ENCODE measurements around the gene SLC26A8. TPM values are rescaled to one million over a fixed set of nuclear protein-coding genes. Genes with fewer than 3 reads are reported as not detected.

SLC26A8 gene
- total and polyA plus RNA-seq, 4 donors: 0.03 to 0.33 (median 0.18) TPM

DNA sequence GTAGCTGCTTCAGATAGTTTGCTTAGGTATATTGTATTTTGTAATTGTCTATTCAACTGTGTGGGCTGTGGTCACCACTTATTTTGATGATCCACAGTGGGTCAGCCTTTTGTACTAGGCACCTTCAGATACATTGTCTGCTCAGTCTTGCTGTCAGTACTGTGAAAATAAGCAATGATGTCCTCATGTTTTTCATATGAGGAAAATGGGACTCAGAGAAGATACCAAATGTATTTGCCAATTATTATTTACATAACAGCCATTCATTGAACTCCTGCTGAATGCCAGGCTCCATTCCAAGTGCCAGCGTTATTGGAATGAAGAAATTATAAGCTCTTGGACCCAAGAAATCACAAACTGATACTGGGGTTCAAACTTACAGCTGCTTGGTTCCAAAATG, 31.7 kb upstream of the SLC26A8 start:
- TF ChIP-seq, protein P1, sequence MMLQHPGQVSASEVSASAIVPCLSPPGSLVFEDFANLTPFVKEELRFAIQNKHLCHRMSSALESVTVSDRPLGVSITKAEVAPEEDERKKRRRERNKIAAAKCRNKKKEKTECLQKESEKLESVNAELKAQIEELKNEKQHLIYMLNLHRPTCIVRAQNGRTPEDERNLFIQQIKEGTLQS (IDR thresholded peaks at IDR 0.05): no peak
- no peak for TF ChIP-seq SP1 (IDR thresholded peaks at IDR 0.05)
- TF ChIP-seq EGR1 (IDR thresholded peaks at IDR 0.05; ENCODE audit: low read depth in 2 of 2): no peak
- TF ChIP-seq HNF4A (conservative IDR thresholded peaks at IDR 0.05): peak; percentile 37 to 58
- TF ChIP-seq RAD21 (IDR thresholded peaks at IDR 0.05): no peak
- no peak for TF ChIP-seq NR2F2 (IDR thresholded peaks at IDR 0.05)
- no peak for TF ChIP-seq GABPA (IDR thresholded peaks at IDR 0.05 in 1 of 2, conservative IDR thresholded peaks at IDR 0.05 in 1 of 2)
- TF ChIP-seq, protein P2, sequence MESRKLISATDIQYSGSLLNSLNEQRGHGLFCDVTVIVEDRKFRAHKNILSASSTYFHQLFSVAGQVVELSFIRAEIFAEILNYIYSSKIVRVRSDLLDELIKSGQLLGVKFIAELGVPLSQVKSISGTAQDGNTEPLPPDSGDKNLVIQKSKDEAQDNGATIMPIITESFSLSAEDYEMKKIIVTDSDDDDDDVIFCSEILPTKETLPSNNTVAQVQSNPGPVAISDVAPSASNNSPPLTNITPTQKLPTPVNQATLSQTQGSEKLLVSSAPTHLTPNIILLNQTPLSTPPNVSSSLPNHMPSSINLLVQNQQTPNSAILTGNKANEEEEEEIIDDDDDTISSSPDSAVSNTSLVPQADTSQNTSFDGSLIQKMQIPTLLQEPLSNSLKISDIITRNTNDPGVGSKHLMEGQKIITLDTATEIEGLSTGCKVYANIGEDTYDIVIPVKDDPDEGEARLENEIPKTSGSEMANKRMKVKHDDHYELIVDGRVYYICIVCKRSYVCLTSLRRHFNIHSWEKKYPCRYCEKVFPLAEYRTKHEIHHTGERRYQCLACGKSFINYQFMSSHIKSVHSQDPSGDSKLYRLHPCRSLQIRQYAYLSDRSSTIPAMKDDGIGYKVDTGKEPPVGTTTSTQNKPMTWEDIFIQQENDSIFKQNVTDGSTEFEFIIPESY (IDR thresholded peaks at IDR 0.05): no peak
- TF ChIP-seq, protein P3, sequence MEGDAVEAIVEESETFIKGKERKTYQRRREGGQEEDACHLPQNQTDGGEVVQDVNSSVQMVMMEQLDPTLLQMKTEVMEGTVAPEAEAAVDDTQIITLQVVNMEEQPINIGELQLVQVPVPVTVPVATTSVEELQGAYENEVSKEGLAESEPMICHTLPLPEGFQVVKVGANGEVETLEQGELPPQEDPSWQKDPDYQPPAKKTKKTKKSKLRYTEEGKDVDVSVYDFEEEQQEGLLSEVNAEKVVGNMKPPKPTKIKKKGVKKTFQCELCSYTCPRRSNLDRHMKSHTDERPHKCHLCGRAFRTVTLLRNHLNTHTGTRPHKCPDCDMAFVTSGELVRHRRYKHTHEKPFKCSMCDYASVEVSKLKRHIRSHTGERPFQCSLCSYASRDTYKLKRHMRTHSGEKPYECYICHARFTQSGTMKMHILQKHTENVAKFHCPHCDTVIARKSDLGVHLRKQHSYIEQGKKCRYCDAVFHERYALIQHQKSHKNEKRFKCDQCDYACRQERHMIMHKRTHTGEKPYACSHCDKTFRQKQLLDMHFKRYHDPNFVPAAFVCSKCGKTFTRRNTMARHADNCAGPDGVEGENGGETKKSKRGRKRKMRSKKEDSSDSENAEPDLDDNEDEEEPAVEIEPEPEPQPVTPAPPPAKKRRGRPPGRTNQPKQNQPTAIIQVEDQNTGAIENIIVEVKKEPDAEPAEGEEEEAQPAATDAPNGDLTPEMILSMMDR (IDR thresholded peaks at IDR 0.05; ENCODE audit: low read depth, low read length, missing input control): no peak
- H3K4me1 ChIP-seq (ENCODE audit: control insufficient read depth in 4 of 4, insufficient read depth in 4 of 4, low read length in 3 of 4): peaks cover 0 to 9% (median 1%) of the 10 kb centered on the region in 4 donors
- no peak for DNase-seq (ENCODE audit: low spot score)
- no peaks in the 10 kb centered on the region for H3K27me3 ChIP-seq (ENCODE audit: control insufficient read depth in 4 of 4, insufficient read depth in 4 of 4, low read length in 3 of 4)
- no peak overlapping the region for H3K27ac ChIP-seq (ENCODE audit: low read depth in 1 of 2, low read length in 2 of 2)
- H3K9me3 ChIP-seq (ENCODE audit: control insufficient read depth in 4 of 4, low read length in 3 of 4): no peaks in the 10 kb centered on the region
- no peak overlapping the region for H3K4me3 ChIP-seq (ENCODE audit: low read depth in 1 of 3, low read length in 3 of 3)
- H3K36me3 ChIP-seq (ENCODE audit: control insufficient read depth in 4 of 4, insufficient read depth in 3 of 4, low read depth in 1 of 4, low read length in 3 of 4): peaks cover 2 to 19% (median 12%) of the 10 kb centered on the region in 4 donors
- H3K9ac ChIP-seq (ENCODE audit: low read depth in 1 of 2, low read length in 2 of 2): no peak overlapping the region
- WGBS: 30% methylated on average over 1 of the region's 1 CpG

DNA sequence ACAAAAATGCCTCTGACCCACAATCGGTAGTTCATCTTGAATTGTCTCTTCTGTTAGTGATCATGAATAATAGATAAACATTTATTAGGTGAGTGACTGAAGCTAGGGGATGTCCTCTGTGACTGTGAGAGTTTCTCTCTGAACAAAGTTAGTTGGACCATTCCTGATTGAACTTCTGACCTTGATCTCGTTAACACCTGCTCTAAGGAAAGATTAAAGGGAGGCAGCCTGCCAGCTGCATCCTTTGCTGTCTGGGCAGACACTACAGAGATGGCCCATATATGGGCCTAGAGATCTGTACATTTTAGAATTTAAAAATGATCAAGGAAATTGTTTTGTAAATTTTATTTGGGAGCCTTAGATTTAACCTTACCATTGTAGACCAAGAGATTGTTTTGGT, 30.5 kb upstream of the SLC26A8 start:
- 59% methylated on average over 2 of the region's 2 CpGs for WGBS
- Histone ChIP-seq H3K27me3 (ENCODE audit: control insufficient read depth in 4 of 4, insufficient read depth in 4 of 4, low read length in 3 of 4) (no peaks in the 10 kb centered on the region), H3K36me3 (ENCODE audit: control insufficient read depth in 4 of 4, insufficient read depth in 3 of 4, low read depth in 1 of 4, low read length in 3 of 4) (peaks cover 2 to 16% (median 10%) of the 10 kb centered on the region in 4 donors), H3K4me1 (ENCODE audit: control insufficient read depth in 4 of 4, insufficient read depth in 4 of 4, low read length in 3 of 4) (peaks cover 0 to 9% (median 1%) of the 10 kb centered on the region in 4 donors), H3K27ac (ENCODE audit: low read depth in 1 of 2, low read length in 2 of 2) (no peak overlapping the region), H3K9ac (ENCODE audit: low read depth in 1 of 2, low read length in 2 of 2) (no peak overlapping the region), H3K4me3 (ENCODE audit: low read depth in 1 of 3, low read length in 3 of 3) (no peak overlapping the region), H3K9me3 (ENCODE audit: control insufficient read depth in 4 of 4, low read length in 3 of 4) (no peaks in the 10 kb centered on the region)
- TF ChIP-seq HNF4A (conservative IDR thresholded peaks at IDR 0.05): no peak
- TF ChIP-seq, protein P4, sequence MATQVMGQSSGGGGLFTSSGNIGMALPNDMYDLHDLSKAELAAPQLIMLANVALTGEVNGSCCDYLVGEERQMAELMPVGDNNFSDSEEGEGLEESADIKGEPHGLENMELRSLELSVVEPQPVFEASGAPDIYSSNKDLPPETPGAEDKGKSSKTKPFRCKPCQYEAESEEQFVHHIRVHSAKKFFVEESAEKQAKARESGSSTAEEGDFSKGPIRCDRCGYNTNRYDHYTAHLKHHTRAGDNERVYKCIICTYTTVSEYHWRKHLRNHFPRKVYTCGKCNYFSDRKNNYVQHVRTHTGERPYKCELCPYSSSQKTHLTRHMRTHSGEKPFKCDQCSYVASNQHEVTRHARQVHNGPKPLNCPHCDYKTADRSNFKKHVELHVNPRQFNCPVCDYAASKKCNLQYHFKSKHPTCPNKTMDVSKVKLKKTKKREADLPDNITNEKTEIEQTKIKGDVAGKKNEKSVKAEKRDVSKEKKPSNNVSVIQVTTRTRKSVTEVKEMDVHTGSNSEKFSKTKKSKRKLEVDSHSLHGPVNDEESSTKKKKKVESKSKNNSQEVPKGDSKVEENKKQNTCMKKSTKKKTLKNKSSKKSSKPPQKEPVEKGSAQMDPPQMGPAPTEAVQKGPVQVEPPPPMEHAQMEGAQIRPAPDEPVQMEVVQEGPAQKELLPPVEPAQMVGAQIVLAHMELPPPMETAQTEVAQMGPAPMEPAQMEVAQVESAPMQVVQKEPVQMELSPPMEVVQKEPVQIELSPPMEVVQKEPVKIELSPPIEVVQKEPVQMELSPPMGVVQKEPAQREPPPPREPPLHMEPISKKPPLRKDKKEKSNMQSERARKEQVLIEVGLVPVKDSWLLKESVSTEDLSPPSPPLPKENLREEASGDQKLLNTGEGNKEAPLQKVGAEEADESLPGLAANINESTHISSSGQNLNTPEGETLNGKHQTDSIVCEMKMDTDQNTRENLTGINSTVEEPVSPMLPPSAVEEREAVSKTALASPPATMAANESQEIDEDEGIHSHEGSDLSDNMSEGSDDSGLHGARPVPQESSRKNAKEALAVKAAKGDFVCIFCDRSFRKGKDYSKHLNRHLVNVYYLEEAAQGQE (IDR thresholded peaks at IDR 0.05): no peak
- TF ChIP-seq, protein P2 (IDR thresholded peaks at IDR 0.05): no peak
- TF ChIP-seq FOXA2 (IDR thresholded peaks at IDR 0.05): no peak
- TF ChIP-seq RXRA (IDR thresholded peaks at IDR 0.05): no peak
- no peak for TF ChIP-seq NR2F2 (IDR thresholded peaks at IDR 0.05)
- TF ChIP-seq FOXA1 (IDR thresholded peaks at IDR 0.05): no peak
- TF ChIP-seq SP1 (IDR thresholded peaks at IDR 0.05): no peak
- no peak for TF ChIP-seq HNF4G (IDR thresholded peaks at IDR 0.05)
- TF ChIP-seq, protein P3 (IDR thresholded peaks at IDR 0.05; ENCODE audit: low read depth, low read length, missing input control): no peak
- DNase-seq (ENCODE audit: low spot score): no peak

Measured in liver (tissue), 9 donors.